Thyroid gland (tissue), 4 donors: ENCODE measurements around the gene SEC22C.

Source experiments
- POLR2A ChIP-seq, 2 donors: fragments of 450-650 bp; IDR thresholded peaks; one replicate each; pipeline ENCODE4 v1.6.1; 2017; ENCODE audit warnings: antibody characterized with exemption in 2 of 2, mild to moderate bottlenecking in 2 of 2, moderate library complexity in 1 of 2
- TF ChIP-seq, protein P1 (sequence below), 6 experiments: fragments of 200-600 bp in 3 of 6; fragments of 450-650 bp in 3 of 6; sonication (generic) in 3 of 6; IDR thresholded peaks; one replicate each; pipeline ENCODE4 v1.5.1; 2016 to 2019; ENCODE audit warnings: antibody characterized with exemption in 6 of 6, mild to moderate bottlenecking in 2 of 6, inconsistent platforms in 1 of 6, moderate library complexity in 1 of 6

DNA sequence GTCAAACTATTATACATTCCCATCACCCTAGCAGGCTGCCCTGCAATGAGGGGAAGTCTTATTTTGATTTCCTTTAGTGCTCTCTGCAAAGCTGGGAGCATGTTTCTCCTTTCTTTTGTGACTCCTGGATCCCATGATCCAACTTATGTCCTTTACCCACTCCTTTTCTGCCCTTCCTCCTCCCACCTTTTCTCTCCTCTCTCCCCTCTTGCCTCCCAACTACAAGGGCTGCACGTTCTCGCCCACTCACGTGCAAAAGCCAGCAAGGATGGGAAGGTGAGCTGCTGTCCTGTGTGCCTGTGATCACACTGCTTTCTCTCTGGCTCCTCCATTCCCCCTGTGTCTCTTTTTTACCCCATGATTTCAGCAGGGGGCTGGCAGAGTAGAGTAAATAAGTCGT is 73.2 kb downstream of the SEC22C start:
- TF ChIP-seq, protein P1, sequence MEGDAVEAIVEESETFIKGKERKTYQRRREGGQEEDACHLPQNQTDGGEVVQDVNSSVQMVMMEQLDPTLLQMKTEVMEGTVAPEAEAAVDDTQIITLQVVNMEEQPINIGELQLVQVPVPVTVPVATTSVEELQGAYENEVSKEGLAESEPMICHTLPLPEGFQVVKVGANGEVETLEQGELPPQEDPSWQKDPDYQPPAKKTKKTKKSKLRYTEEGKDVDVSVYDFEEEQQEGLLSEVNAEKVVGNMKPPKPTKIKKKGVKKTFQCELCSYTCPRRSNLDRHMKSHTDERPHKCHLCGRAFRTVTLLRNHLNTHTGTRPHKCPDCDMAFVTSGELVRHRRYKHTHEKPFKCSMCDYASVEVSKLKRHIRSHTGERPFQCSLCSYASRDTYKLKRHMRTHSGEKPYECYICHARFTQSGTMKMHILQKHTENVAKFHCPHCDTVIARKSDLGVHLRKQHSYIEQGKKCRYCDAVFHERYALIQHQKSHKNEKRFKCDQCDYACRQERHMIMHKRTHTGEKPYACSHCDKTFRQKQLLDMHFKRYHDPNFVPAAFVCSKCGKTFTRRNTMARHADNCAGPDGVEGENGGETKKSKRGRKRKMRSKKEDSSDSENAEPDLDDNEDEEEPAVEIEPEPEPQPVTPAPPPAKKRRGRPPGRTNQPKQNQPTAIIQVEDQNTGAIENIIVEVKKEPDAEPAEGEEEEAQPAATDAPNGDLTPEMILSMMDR (IDR thresholded peaks at IDR 0.05), result no peak
- no peak for TF ChIP-seq POLR2A (IDR thresholded peaks at IDR 0.05)
